Right ventricle myocardium inferior (tissue), 1 donor: ENCODE measurements around the gene SLC26A11. TPM values are rescaled to one million over a fixed set of nuclear protein-coding genes. Genes with fewer than 3 reads are reported as not detected.
"Not testable (repeated sequence)": the region's sequence is repeated elsewhere in the genome, so short reads cannot be mapped to it uniquely, and the experiment has no call there.

ENCODE experiments used
- ATAC-seq: fragments of 200-7000 bp; cut with Tn5 transposase; one replicate; pipeline ENCODE4 v1.9.1; 2020; ENCODE audit warnings: mild to moderate bottlenecking, moderate library complexity
- DNase-seq: peaks from one replicate; pipeline ENCODE4 v3.0.0; 2021; ENCODE audit errors: missing footprints
- intact Hi-C: fragments of 100-400 bp; cut with DNase I; formaldehyde crosslinking; loops from one replicate; pipeline ENCODE4 v1.11.0; 2022
- total RNA-seq: library from RNA; stranded (reverse); fragmentation: NEBNext Ultra II Directional; extraction: Animal tissue kit (Norgen Biotek cat#: 25700); gene quantifications from one replicate; pipeline ENCODE4 v1.2.1, GENCODE V29; 2021
- donor health status: DM: no; HTN: yes; CAD: no; lungs with severe emphysema.

Gene SLC26A11
- total RNA-seq, 1 donor from 2014 or later, result 3.9 TPM

GRCh38 chr17:80252871-80253270, 32.6 kb downstream of the SLC26A11 start:
- peak; percentile 88 for DNase-seq
- peak; percentile 32 for ATAC-seq
- intact Hi-C loops, result no loop called here

DNA sequence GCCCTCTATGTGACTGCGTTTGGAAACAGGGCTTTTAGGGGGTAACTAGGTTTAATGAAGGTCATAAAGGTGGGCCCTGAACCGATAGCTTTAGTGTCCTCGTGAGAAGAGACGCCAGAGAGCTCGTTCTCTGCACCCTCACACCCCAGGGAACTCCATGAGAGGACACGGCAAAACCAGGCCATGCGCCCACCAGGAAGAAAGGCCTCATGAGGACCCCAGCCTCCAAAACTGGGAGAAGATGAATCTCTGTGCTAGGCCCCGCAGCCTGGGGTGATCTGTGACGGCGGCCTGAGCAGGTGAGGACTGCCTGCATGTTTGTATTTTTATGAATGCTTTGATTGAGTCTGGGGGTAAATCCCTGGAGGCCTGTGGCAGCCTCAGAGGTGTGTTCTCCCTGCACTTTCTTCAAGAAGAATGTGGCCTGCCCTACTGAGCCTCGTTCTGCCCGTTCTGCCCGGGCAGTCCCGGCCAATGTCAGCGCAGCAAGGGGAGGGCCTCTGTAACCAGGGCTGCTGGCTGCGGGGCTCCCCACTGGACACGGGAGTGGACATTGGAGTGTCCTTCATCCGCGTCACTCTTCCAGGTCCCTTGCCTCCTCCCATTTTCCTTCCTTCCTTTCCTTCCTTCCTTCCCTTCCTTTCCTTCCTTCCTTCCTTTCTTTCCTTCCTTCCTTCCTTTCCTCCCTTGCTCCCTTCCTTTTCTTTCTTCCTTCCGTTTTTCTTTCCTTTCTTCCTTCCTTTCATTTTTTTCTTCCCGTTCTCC, 33.6 kb downstream of the SLC26A11 start:
- ATAC-seq (no peak), DNase-seq (peak; percentile 60)
- intact Hi-C loops, result no loop called here

- intact Hi-C loops, result loop anchor here (5.0 kb wide), 1 partner anchor 107 kb away; the partner anchor contains the start of gene EIF4A3
- peak; percentile 60 for DNase-seq
Observed at GRCh38 chr17:80254396-80255251, 34.4 kb downstream of the SLC26A11 start.

DNA sequence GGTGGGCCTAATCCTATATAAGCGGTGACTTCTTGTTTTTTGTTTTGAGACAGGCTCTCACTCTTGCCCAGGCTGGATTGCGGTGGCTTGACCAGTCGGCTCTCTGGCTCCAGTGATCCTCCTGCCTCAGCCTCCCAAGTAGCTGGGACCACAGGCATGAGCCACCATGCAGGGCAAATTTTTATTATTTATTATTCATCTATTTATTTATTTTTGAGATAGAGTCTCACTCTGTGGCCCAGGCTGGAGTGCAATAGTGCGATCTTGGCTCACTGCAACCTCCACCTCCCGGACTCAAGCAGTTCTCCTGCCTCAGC, 35.8 kb downstream of the SLC26A11 start:
- intact Hi-C loops, result loop anchor here (5.0 kb wide), 1 partner anchor 109 kb away; the partner anchor contains the start of gene EIF4A3
- DNase-seq (peak; percentile 57), ATAC-seq (no peak)

More at GRCh38 chr17:80254396-80255251, 34.4 kb downstream of the SLC26A11 start:
- ATAC-seq, result no peak

- intact Hi-C loops, result loop anchor here (5.0 kb wide), 1 partner anchor 110 kb away; the partner anchor contains the start of gene EIF4A3
- no peak for ATAC-seq
Observed at GRCh38 chr17:80257716-80258213, 37.5 kb downstream of the SLC26A11 start.

DNA sequence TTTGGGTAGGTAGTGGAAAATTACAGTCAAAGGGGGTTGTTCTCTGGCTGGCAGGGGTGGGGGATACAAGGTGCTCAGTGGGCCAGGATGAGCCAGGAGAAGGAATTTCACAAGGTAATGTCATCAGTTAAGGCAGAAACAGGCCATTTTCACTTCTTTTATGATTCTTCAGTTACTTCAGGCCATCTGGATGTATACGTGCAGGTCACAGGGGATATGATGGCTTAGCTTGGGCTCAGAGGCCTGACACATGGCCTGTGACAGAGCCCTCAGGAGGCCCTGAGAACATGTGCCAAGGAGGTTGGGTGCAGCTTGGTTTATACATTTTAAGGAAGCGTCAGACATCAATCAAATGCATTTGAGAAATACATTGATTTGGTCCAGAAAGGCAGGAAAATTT, 38.1 kb downstream of the SLC26A11 start:
- intact Hi-C loops, result loop anchor here (5.0 kb wide), 1 partner anchor 111 kb away; the partner anchor contains the start of gene EIF4A3
- DNase-seq, ATAC-seq: not testable (repeated sequence)

More at GRCh38 chr17:80257716-80258213, 37.5 kb downstream of the SLC26A11 start:
- DNase-seq, result peak; percentile 43

DNA sequence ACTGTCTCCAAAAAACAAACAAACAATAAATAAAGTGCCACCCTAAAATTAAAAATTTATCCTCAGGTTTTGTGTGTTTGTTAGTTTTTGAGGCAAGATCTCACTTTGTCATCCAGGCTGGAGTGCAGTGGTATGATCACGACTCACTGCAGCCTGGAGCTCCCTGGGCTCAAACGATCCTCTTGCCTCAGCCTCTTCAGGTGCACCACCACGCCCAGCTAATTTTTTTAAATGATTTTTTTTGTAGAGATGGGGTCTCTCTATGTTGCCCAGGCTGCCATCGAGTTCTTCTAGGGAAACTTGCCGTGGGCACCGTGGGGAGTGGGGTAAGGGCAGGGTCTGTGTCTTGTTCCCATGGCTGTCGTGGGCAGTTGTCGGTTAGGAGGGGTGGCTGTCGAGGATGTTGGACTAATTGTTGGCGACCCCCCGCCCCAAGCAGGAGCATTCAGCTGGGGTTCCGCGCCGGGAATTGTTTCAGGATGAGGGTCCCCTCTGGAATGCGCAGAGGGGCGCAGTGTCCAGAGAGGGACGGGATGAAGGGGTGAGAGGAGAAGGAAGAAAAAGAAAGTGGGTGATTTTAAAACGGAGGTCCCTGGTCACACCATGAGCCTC, 39.3 kb downstream of the SLC26A11 start:
- ATAC-seq, result no peak
- intact Hi-C loops, result loop anchor here (5.0 kb wide), 2 partner anchors 112 to 157 kb away; partner anchors contain the start of genes EIF4A3 and GAA

GRCh38 chr17:80260069-80260535, 39.9 kb downstream of the SLC26A11 start:
- intact Hi-C loops, result loop anchor here (5.0 kb wide), 1 partner anchor 158 kb away; the partner anchor contains the start of gene GAA
- ATAC-seq, result peak; percentile 83
- DNase-seq, result peak; percentile 88

More for the DNA sequence above, 39.3 kb downstream of the SLC26A11 start:
- DNase-seq, result no peak

GRCh38 chr17:80260791-80261158, 40.5 kb downstream of the SLC26A11 start, which contains the start of gene RNF213:
TSS of gene RNF213 (plus strand) at chr17:80260852. CDS start at chr17:80263682, 2,830 bp downstream.
- DNase-seq (peak; percentile 88), ATAC-seq (peak; percentile 48)
- intact Hi-C loops, result loop anchor here (5.0 kb wide), 1 partner anchor 158 kb away; the partner anchor contains the start of gene GAA

- ATAC-seq (peak; percentile 30), DNase-seq (peak; percentile 85)
- intact Hi-C loops, result loop anchor here (5.0 kb wide), 1 partner anchor 159 kb away; the partner anchor contains the start of gene GAA
Observed at GRCh38 chr17:80261159-80261894, 41.1 kb downstream of the SLC26A11 start.

- no peak for ATAC-seq
- no peak for DNase-seq
- intact Hi-C loops, result loop anchor here (5.0 kb wide), 1 partner anchor 160 kb away; the partner anchor contains the start of gene GAA
Observed at GRCh38 chr17:80261895-80262279, 41.7 kb downstream of the SLC26A11 start.

- intact Hi-C loops, result loop anchor here (5.0 kb wide), 1 partner anchor 160 kb away; the partner anchor contains the start of gene GAA
- no peak for ATAC-seq
Observed at GRCh38 chr17:80262291-80262690, 42.1 kb downstream of the SLC26A11 start.

DNA sequence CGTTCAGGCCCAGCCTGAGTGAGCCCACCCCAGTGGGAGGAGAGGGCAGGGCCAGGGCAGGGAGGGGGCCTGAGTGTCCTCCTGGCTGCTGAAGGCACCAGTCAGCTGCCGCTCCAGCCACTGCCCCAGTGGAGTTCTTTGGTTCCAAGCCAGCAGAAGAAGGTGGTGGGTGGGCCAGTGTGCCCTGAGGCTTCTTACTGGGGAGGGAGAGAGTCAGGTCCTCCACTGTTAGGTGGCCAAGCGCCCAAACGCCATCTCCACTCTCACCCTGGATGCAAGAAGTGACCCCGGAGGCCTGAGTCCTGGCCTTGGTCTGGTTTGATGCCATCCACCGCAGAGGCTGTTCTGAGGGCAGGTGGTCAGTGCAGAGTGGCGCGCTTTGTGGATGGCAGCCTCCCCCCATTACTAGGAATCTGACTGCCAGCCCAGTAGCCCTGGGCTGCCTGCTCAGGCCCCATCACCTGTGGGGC, 42.6 kb downstream of the SLC26A11 start:
- no peak for ATAC-seq
- intact Hi-C loops, result loop anchor here (5.0 kb wide), 1 partner anchor 161 kb away; the partner anchor contains the start of gene GAA
- no peak for DNase-seq

More at GRCh38 chr17:80262291-80262690, 42.1 kb downstream of the SLC26A11 start:
- DNase-seq, result no peak

- peak; percentile 92 for DNase-seq
- intact Hi-C loops, result loop anchor here (5.0 kb wide), 1 partner anchor 161 kb away; the partner anchor contains the start of gene GAA
- ATAC-seq, result peak; percentile 47
Observed at GRCh38 chr17:80263253-80264204, 43.3 kb downstream of the SLC26A11 start.

DNA sequence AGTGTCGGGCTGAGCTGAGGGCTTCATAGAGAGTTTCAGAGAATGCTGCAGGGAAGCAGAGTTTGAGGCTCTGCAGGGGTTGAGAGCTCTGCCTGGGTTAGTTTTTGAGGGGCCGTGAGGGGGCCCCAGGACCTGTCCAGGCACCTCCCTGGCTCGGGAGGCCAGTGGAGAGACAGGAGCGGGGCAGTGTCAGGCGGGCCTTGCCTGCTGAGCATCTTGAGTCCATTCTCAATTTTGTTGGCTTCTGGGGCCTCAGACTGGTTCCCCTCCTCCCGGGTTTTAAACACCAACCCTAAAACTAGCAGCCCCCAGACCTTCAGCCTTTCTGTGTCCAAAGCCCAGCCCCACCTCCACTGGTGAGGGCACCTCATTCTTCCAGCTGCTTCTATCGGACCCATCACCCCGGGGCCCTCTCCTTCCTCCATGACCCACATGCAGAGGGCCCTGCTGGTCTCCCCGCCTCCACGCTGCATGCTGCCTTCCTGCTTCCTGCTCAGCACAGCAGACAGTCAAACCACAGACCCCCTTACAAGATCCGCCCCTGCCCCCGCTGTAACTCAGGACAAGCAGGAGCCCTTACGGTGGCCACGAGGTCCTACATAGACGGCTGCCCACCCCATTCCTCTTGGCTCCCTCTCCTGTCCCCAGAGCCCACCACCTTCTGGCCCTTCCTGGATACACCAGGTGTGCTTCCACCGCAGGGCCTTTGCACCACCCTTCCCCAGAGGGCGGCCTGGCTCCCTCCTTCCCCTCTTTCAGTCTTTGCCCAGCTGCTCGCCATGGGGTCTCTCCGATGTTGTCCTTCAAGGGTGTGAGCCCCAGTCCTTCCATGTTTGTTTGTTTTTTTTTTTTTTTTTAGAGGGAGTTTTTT, 44.2 kb downstream of the SLC26A11 start:
- no peak for DNase-seq
- intact Hi-C loops, result loop anchor here (5.0 kb wide), 1 partner anchor 162 kb away; the partner anchor contains the start of gene GAA
- no peak for ATAC-seq
